SH-SY5Y (cell line): Measurements from ENCODE around the gene SIRPA.

Experiments used
- GATA2 ChIP-seq: IDR thresholded peaks from 2 replicates; pipeline ENCODE4 v1.6.1; 2011; ENCODE audit warnings: mild to moderate bottlenecking, low read depth, low read length
- GATA3 ChIP-seq: IDR thresholded peaks from 2 replicates; pipeline ENCODE4 v1.6.1; 2011; ENCODE audit warnings: low read depth, mild to moderate bottlenecking, low read length, moderate library complexity

DNA sequence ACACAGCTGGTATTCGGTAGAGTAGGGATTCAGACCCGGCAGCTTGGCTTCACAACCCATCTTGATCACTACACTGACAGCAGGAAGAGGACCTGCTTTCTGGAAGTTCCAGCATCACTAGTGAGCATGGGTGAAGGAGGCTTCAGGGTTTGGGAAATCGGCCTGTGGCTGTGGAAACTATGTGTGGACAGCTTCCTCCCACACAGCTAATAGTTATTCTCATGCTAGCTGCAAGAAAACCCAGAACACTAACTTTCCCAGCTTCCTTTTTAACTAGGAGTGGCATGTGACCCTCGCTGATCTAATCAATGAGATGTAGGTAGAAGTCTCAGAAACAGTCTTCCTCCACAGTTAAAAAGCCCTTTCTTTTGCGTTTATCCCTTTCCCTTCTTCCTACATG lies 36.3 kb upstream of the SIRPA start:
- TF ChIP-seq GATA2 (no peak), GATA3 (no peak)
